A204.1 (cell line): Measurements from ENCODE around the gene ANKRD11.

Source experiments
- FAIRE-seq: peaks from 2 replicates; lab custom pipeline; 2012; peaks lifted over from hg19 to GRCh38; lab: Jason Lieb, UNC

ANKRD11 gene

GRCh38 chr16:89490439-89491237 lies at the start of gene ANKRD11:
ANKRD11 (minus strand) TSS chr16:89490561; CDS start chr16:89317019, 173,542 bp downstream.
- FAIRE-seq = peak; percentile 96

DNA sequence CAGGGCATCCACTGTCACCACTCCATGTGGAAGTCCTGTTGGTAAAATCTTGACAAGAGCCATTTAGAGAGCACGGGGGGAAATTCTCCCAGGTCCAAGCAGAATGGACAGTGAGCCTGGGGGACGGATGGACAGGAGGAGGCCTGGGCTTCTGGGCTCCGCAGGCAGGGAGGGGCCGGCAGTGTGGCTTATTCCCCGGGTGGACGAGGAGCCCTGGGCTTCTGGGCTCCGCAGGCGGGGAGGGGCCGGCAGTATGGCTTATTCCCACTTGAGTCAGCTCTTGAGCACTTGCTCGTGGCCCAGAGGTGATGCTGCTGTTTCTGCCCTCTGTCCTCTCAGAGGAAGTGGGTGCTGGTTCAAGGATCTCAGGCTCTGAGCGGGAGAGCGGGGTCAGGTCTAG lies 47.9 kb upstream of the ANKRD11 start:
- FAIRE-seq = no peak

DNA sequence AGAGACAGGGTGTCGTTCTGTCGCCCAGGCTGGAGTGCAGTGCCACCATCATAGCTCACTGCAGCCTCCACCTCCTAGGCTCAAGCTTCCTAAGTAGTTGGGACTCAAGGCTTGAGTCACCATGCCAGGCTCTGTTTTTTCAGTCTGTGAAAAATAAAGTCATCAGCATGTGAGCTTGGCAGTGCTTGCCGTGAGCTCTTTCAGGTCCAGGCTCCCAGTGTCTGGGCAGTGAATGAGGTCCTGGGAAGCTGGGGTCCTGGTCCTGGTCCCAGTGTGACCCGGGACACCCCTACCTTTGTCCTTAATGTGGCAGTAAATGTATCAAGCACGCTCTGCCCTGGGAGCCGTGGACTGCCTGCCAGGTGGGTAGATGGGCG lies 47.2 kb upstream of the ANKRD11 start:
- no peak for FAIRE-seq

DNA sequence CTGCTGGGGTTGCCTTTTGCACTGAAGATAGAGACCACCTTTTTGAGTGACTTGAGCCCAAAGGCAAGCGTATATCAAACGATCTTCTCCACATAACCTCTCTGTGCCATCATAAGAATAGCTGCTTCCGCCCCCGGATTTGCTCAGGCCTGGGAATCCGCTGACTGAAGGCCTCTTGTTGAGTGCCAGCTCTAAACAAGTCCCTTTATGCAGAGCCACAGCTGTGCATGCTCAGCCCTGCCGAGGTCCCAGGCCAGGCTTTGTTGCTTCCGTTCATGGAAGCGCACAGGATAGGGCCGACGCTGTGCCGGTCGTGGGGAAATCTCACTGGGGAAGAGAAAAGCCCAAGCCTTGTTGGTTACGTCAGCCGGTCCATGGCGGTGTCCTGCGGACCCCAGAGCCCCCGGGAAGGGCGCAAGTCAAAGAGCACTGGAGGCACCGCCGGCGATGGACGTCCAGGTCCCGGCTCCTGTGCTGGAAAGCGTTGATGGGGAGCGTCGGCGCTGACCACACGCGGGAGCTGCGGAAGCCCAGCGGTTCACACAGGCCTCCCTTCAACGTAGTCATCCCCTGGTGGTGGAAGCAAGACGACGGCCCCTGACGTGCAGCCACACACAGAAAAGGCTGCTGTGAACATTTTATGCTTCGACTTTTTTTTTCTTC lies 46.7 kb upstream of the ANKRD11 start:
- FAIRE-seq = no peak

GRCh38 chr16:89536371-89536770 lies 46.0 kb upstream of the ANKRD11 start:
- FAIRE-seq = no peak

- FAIRE-seq = no peak
These were observed 43.9 kb upstream of the ANKRD11 start for GRCh38 chr16:89534252-89534756.

DNA sequence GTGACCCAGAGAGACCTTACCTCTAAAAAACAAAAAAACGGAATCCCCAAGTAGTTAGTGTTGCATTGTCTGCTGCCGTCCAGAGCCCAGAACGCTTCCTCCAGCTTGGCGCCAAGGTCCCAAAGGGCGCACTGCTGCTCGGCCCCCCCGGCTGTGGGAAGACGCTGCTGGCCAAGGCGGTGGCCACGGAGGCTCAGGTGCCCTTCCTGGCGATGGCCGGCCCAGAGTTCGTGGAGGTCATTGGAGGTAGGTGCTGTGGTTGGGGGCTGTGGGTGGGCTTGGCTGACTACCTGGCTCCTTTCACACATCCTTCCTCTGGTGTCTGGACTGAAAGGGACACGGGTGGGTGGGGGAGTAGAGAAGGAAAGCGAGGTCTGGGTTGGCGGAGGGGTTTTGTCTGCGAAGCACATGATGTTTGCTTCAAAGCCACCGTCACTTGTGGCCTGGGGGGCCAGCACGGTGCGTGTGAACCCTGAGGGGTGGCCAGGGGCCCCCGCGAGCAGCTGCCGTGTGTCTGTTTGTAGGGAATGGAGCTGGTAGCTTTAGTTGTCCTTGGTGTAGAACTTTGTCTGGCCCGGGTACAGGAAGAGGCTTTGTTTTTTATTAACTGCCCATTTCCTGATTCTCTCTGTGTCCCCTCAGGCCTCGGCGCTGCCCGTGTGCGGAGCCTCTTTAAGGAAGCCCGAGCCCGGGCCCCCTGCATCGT lies 41.6 kb upstream of the ANKRD11 start:
- FAIRE-seq = no peak

- FAIRE-seq = no peak
These were observed 40.3 kb upstream of the ANKRD11 start for GRCh38 chr16:89530401-89531381.

DNA sequence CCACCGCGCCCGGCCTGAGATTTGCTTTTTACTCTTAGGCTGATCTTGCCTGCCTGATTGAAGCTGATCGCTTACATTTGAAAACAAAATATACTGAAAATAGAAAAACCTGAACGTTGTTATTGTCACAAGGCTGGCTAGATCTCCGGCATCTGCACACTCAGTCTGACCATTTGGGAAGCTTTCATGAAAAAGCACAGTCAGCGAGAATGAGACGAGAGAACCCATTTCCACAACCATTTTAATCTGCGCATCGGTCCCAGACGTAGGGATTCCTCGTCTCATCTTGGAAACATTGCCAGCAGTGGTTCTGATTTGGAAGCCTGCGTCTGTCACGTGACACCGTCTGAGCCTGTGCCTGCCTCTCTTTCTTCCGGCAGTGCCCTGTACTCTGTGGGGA lies 38.7 kb upstream of the ANKRD11 start:
- FAIRE-seq = no peak

DNA sequence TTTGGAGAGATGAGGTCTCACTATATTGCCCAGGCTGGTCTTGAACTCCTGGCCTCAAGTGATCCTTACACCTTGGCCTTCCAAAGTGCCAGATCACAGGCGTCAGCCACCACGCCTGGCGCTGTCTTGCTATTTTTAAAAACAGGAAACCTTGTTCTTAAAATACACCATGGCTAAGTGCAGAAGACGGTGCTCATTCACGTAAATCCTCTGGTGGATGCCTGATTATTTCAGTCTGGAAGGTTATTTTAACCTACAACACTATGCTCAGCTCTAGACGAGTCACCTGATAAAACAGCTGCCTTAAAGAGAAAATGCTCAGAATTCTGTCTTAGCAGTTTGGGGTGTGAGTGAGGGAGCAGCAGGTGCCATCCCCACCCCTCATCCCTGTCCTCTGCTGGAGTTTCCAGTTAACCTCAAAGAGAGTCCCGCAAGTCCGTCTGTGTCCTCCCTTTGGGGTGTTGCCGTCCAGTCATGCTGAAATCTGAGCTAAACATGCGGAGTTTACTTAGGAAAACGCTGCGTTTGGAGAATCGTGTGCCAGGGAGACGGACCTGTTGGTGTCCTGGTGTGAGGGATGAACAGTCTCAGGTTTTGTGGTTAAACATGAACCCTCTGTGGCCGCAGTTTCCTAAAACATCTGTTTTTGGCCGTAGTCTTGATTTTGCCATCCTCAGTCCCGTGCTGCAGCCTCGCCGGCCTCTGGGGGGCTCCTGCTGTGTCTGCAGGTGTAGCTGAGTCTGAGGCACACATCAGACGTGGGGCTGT lies 35.0 kb upstream of the ANKRD11 start:
- no peak for FAIRE-seq

GRCh38 chr16:89523680-89524344 lies 33.5 kb upstream of the ANKRD11 start:
- FAIRE-seq = no peak

GRCh38 chr16:89522287-89522686 lies 31.9 kb upstream of the ANKRD11 start:
- no peak for FAIRE-seq

GRCh38 chr16:89519881-89520280 lies 29.5 kb upstream of the ANKRD11 start:
- no peak for FAIRE-seq

GRCh38 chr16:89517128-89517527 lies 26.8 kb upstream of the ANKRD11 start:
- FAIRE-seq = no peak

GRCh38 chr16:89512453-89512852 lies 22.1 kb upstream of the ANKRD11 start:
- FAIRE-seq = no peak

DNA sequence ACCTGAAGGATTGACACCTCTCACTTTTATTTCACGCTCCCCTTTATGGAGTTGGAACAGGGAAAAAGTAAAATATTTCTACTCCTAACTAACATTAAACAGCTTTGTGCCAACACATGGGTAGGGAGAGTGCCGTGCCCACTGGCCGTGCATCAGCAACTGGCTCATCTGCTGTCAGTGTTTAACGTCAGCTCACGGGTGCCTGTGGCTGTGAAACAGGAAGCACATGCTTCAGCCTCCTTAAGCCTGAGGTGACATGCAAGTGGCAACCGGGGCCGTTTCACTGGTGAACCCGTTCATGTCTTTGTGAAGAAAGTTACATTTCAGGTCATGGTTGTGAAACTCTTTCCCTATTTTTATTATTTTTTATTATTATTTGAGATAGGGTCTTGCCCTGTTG lies 21.0 kb upstream of the ANKRD11 start:
- FAIRE-seq = no peak

DNA sequence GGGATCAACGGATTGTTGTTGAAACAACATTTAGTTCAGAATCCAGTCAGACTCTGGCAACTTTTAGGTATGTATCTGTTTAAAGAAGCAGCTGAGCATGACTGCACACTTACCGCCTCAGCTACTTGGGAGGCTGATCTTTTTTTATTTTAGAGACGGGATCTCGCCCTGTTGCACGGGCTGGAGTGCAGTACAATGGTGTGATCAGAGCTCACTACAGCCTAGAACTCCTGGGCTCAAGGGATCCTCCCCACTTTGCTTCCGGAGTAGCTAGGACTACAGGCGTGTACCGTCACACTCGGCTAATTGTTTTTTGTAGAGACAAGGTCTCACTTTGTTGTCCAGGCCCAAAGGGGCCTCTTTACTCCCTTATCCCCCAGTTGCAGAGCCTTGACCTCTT lies 20.2 kb upstream of the ANKRD11 start:
- FAIRE-seq = no peak

- FAIRE-seq = no peak
These were observed 17.7 kb upstream of the ANKRD11 start, which contains the start of gene SPG7 for GRCh38 chr16:89507834-89508590. SPG7 (plus strand) TSS chr16:89508403; CDS start chr16:89508418, 15 bp downstream.

DNA sequence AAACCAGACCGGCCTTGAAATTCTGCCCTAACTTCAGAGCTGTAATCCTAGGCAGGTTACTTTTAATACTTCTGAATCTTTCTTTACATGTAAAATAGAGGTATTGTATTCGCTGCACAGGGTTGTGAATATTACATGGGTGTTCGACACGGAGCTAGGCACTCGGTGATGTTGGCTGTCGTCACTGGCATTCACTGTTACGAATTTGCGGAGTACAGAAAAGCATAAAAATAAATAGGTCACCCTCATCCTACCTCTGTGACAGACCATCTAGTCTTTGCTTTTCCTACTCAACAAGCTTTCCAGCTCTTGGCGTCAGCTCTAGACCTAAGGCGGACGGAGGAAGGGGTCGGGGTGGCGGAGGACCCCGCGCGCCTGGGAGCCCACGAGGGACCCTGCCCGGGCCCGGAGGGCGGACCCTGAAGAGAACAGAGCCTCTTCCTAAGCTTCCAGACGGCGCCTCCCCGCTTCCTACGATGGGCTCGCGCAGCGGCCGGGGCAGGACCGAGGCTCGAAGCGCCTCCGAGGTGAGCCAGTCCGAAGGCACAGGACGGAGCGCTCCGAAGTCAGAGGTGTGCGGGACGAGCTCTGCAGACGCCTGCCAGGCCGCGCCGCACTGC lies 17.0 kb upstream of the ANKRD11 start:
- no peak for FAIRE-seq
